ENCODE data around the gene ADAMTSL5. TPM values are rescaled to one million over a fixed set of nuclear protein-coding genes. Genes with fewer than 3 reads are reported as not detected.

Gene ADAMTSL5
- polyA plus RNA-seq, 1 donor from 2014 or later = not detected

DNA sequence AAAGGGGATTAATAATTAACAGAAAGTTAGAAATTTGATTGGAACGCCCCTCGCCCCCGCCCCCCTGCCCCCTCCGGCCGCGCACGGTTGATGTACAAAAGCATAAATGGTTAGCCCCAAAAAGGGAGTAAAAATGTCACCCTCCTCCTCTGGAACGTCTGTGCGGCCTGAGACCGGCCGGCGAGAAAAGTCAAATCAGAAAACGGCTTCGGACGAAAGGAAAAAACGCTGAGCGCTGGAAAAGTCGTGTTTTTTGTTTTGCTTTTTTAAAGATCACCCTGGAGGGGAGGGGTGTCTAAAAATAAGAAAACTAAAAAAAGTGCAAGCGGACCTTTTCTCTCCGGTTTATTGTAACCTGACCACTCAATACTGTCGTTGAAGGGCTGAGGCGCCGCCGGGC is 42.1 kb upstream of the ADAMTSL5 start:
- Histone ChIP-seq H3K79me2 (replicated peaks; ENCODE audit: insufficient read depth, low read length) (peaks cover 11% of the 10 kb centered on the region), H4K20me1 (ENCODE audit: insufficient read depth) (peaks cover 15% of the 10 kb centered on the region), H3K9ac (ENCODE audit: low read length) (no peak overlapping the region), H3K27ac (ENCODE audit: low read length) (no peak overlapping the region), H3F3A (ENCODE audit: insufficient read depth, low read length, poor library complexity, severe bottlenecking) (no peaks in the 10 kb centered on the region), H3K4me3 (ENCODE audit: low read length) (no peak overlapping the region), H3K4me2 (ENCODE audit: low read length) (no peak overlapping the region), H3K9me2 (ENCODE audit: insufficient read depth, low read length) (no peaks in the 10 kb centered on the region), H2AFZ (ENCODE audit: low read depth, low read length) (no peak overlapping the region), H3K27me3 (ENCODE audit: insufficient read depth, low read depth, low read length) (no peaks in the 10 kb centered on the region), H3K9me3 (ENCODE audit: low read length) (no peaks in the 10 kb centered on the region), H3K36me3 (ENCODE audit: insufficient read depth, low read length) (peaks cover 5% of the 10 kb centered on the region)
- no peak for TF ChIP-seq MXI1 (conservative IDR thresholded peaks at IDR 0.05; ENCODE audit: poor library complexity, severe bottlenecking)
- TF ChIP-seq, protein P1, sequence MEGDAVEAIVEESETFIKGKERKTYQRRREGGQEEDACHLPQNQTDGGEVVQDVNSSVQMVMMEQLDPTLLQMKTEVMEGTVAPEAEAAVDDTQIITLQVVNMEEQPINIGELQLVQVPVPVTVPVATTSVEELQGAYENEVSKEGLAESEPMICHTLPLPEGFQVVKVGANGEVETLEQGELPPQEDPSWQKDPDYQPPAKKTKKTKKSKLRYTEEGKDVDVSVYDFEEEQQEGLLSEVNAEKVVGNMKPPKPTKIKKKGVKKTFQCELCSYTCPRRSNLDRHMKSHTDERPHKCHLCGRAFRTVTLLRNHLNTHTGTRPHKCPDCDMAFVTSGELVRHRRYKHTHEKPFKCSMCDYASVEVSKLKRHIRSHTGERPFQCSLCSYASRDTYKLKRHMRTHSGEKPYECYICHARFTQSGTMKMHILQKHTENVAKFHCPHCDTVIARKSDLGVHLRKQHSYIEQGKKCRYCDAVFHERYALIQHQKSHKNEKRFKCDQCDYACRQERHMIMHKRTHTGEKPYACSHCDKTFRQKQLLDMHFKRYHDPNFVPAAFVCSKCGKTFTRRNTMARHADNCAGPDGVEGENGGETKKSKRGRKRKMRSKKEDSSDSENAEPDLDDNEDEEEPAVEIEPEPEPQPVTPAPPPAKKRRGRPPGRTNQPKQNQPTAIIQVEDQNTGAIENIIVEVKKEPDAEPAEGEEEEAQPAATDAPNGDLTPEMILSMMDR (IDR thresholded peaks at IDR 0.05; ENCODE audit: poor library complexity, severe bottlenecking) = no peak
- TF ChIP-seq RAD21 (conservative IDR thresholded peaks at IDR 0.05) = no peak
- TF ChIP-seq, protein P2, sequence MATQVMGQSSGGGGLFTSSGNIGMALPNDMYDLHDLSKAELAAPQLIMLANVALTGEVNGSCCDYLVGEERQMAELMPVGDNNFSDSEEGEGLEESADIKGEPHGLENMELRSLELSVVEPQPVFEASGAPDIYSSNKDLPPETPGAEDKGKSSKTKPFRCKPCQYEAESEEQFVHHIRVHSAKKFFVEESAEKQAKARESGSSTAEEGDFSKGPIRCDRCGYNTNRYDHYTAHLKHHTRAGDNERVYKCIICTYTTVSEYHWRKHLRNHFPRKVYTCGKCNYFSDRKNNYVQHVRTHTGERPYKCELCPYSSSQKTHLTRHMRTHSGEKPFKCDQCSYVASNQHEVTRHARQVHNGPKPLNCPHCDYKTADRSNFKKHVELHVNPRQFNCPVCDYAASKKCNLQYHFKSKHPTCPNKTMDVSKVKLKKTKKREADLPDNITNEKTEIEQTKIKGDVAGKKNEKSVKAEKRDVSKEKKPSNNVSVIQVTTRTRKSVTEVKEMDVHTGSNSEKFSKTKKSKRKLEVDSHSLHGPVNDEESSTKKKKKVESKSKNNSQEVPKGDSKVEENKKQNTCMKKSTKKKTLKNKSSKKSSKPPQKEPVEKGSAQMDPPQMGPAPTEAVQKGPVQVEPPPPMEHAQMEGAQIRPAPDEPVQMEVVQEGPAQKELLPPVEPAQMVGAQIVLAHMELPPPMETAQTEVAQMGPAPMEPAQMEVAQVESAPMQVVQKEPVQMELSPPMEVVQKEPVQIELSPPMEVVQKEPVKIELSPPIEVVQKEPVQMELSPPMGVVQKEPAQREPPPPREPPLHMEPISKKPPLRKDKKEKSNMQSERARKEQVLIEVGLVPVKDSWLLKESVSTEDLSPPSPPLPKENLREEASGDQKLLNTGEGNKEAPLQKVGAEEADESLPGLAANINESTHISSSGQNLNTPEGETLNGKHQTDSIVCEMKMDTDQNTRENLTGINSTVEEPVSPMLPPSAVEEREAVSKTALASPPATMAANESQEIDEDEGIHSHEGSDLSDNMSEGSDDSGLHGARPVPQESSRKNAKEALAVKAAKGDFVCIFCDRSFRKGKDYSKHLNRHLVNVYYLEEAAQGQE (IDR thresholded peaks at IDR 0.05; ENCODE audit: borderline replicate concordance) = no peak
- TF ChIP-seq EP300 (conservative IDR thresholded peaks at IDR 0.05; ENCODE audit: poor library complexity, severe bottlenecking) = no peak
- no peak for TF ChIP-seq TAF1 (IDR thresholded peaks at IDR 0.05; ENCODE audit: low read depth)
- TF ChIP-seq SMC3 (conservative IDR thresholded peaks at IDR 0.05; ENCODE audit: poor library complexity) = no peak
- TF ChIP-seq POLR2AphosphoS5 (IDR thresholded peaks at IDR 0.05) = no peak
- TF ChIP-seq EZH2 (IDR thresholded peaks at IDR 0.05; ENCODE audit: borderline replicate concordance, insufficient read depth, low read length, poor library complexity, severe bottlenecking) = no peak

DNA sequence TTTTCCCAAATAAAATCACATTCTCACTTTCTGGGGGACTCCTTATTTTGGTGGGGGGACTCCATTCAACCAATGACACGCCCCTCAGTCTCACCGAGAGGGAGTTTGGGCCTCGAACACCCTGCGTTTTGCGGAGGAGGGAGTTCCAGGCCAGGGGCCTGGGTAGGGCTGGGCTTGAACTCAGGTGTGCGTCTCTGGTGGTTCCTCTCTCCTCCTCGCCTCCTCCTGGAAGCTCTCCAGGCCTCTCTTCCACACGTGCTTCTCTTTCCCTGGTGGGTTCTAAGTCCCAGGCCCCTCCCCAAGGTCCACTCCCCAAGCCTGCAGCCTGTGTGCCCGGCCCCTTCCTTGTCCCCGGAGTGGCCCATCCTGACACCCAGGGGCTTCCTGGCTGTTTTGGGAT is 40.6 kb upstream of the ADAMTSL5 start:
- Histone ChIP-seq H3K4me3 (ENCODE audit: low read length) (no peak overlapping the region), H3K9ac (ENCODE audit: low read length) (no peak overlapping the region), H3K79me2 (replicated peaks; ENCODE audit: insufficient read depth, low read length) (peaks cover 4% of the 10 kb centered on the region), H4K20me1 (ENCODE audit: insufficient read depth) (peaks cover 3% of the 10 kb centered on the region), H3K36me3 (ENCODE audit: insufficient read depth, low read length) (peaks cover 5% of the 10 kb centered on the region), H3K27me3 (ENCODE audit: insufficient read depth, low read depth, low read length) (no peaks in the 10 kb centered on the region), H3K4me2 (ENCODE audit: low read length) (no peak overlapping the region), H2AFZ (ENCODE audit: low read depth, low read length) (no peak overlapping the region), H3F3A (ENCODE audit: insufficient read depth, low read length, poor library complexity, severe bottlenecking) (no peaks in the 10 kb centered on the region), H3K9me3 (ENCODE audit: low read length) (no peaks in the 10 kb centered on the region), H3K9me2 (ENCODE audit: insufficient read depth, low read length) (no peaks in the 10 kb centered on the region), H3K27ac (ENCODE audit: low read length) (no peak overlapping the region)
- no peak for TF ChIP-seq MXI1 (conservative IDR thresholded peaks at IDR 0.05; ENCODE audit: poor library complexity, severe bottlenecking)
- no peak for TF ChIP-seq EZH2 (IDR thresholded peaks at IDR 0.05; ENCODE audit: borderline replicate concordance, insufficient read depth, low read length, poor library complexity, severe bottlenecking)
- no peak for TF ChIP-seq SMC3 (conservative IDR thresholded peaks at IDR 0.05; ENCODE audit: poor library complexity)
- TF ChIP-seq, protein P2 (IDR thresholded peaks at IDR 0.05; ENCODE audit: borderline replicate concordance) = no peak
- TF ChIP-seq RAD21 (conservative IDR thresholded peaks at IDR 0.05) = no peak
- no peak for TF ChIP-seq TAF1 (IDR thresholded peaks at IDR 0.05; ENCODE audit: low read depth)
- no peak for TF ChIP-seq EP300 (conservative IDR thresholded peaks at IDR 0.05; ENCODE audit: poor library complexity, severe bottlenecking)
- TF ChIP-seq, protein P1 (IDR thresholded peaks at IDR 0.05; ENCODE audit: poor library complexity, severe bottlenecking) = no peak
- TF ChIP-seq POLR2AphosphoS5 (IDR thresholded peaks at IDR 0.05) = no peak

All from neural cell (in vitro differentiated cells).